GM21528 (cell line): ENCODE results near the gene STN1.

Experiments
- ATAC-seq: cut with Tn5 transposase; IDR thresholded peaks from one replicate; pipeline ENCODE4 v1.9.1; 2021; ENCODE audit warnings: mild to moderate bottlenecking, moderate library complexity; ENCODE audit not compliant: unreplicated experiment, low FRiP score

STN1 gene

GRCh38 chr10:103918053-103918846 lies at the start of gene STN1:
Gene STN1, minus strand, starts transcription at chr10:103918184. Its CDS starts 590 bp downstream, at chr10:103917594.
- ATAC-seq: peak; percentile 94

- peak; percentile 50 for ATAC-seq
These were observed 49.6 kb upstream of the STN1 start for GRCh38 chr10:103967448-103968071.

GRCh38 chr10:103966671-103967447 lies 48.9 kb upstream of the STN1 start, which contains the start of gene SLK:
Gene SLK, plus strand, starts transcription at chr10:103967140. Its CDS starts 606 bp downstream, at chr10:103967746.
- peak; percentile 83 for ATAC-seq

- ATAC-seq: no peak
These were observed 42.1 kb upstream of the STN1 start for GRCh38 chr10:103960103-103960502.

GRCh38 chr10:103958996-103959395 lies 41.0 kb upstream of the STN1 start:
- ATAC-seq: no peak

- ATAC-seq: no peak
These were observed 36.6 kb upstream of the STN1 start for GRCh38 chr10:103954543-103954942.

GRCh38 chr10:103951942-103952341 lies 34.0 kb upstream of the STN1 start:
- no peak for ATAC-seq

- ATAC-seq: no peak
These were observed 33.2 kb upstream of the STN1 start for GRCh38 chr10:103951183-103951582.

GRCh38 chr10:103949728-103950127 lies 31.7 kb upstream of the STN1 start:
- no peak for ATAC-seq

- ATAC-seq: no peak
These were observed 30.0 kb upstream of the STN1 start for GRCh38 chr10:103947799-103948516.

GRCh38 chr10:103942866-103943265 lies 24.9 kb upstream of the STN1 start:
- ATAC-seq: no peak

- ATAC-seq: no peak
These were observed 23.8 kb upstream of the STN1 start for GRCh38 chr10:103941801-103942200.

GRCh38 chr10:103939522-103939921 lies 21.5 kb upstream of the STN1 start:
- no peak for ATAC-seq

GRCh38 chr10:103936022-103936421 lies 18.0 kb upstream of the STN1 start:
- ATAC-seq: no peak

GRCh38 chr10:103934308-103934707 lies 16.3 kb upstream of the STN1 start:
- no peak for ATAC-seq

- ATAC-seq: no peak
These were observed 15.7 kb upstream of the STN1 start for GRCh38 chr10:103933557-103934121.

- ATAC-seq: no peak
These were observed 15.0 kb upstream of the STN1 start for GRCh38 chr10:103932971-103933370.

- no peak for ATAC-seq
These were observed 14.3 kb upstream of the STN1 start for GRCh38 chr10:103932271-103932670.

GRCh38 chr10:103931603-103932002 lies 13.6 kb upstream of the STN1 start:
- ATAC-seq: no peak

GRCh38 chr10:103930881-103931280 lies 12.9 kb upstream of the STN1 start:
- no peak for ATAC-seq
